Femur (tissue), 1 donor: ENCODE results near the gene CHD8.
A peak's percentile ranks its signal among the peaks of the same experiment; 100 is the strongest.

Source experiments
- DNase-seq: peaks from one replicate; pipeline ENCODE4 v3.0.0-alpha.2; 2017

CHD8 gene

DNA sequence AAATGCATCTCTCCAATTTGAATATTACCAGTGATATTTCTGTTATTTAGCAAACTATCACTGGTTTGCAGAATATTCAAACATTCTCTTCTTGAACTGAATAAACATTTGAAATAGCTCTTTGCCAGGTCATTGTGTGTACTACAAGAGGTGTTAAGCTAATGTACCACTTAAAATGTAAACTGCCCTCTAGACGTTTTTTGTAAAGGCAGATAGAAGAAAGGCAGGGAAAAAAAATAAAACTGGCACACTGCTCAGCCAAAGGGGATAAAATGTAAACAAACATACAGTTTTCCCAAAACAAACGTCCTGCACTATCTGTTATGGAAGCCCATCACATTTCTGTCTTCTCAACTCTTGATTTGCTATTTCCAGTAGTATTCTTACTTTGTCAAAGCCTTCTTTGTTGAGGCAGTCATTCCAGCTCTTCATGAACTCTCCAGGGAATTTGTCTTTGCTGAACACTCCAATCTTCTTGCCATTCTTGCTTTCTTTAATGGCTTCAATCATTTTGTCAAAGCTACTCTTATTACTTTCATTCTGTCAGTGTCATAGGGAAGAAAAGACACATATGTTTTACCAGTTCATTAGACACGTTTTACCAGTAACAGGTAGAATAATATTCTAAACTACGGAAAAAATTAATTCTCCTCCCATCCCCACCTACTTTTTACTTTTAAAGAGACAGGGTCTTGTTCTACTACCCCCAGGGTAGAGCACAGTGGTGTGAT, 85.8 kb downstream of the CHD8 start:
- no peak for DNase-seq

DNA sequence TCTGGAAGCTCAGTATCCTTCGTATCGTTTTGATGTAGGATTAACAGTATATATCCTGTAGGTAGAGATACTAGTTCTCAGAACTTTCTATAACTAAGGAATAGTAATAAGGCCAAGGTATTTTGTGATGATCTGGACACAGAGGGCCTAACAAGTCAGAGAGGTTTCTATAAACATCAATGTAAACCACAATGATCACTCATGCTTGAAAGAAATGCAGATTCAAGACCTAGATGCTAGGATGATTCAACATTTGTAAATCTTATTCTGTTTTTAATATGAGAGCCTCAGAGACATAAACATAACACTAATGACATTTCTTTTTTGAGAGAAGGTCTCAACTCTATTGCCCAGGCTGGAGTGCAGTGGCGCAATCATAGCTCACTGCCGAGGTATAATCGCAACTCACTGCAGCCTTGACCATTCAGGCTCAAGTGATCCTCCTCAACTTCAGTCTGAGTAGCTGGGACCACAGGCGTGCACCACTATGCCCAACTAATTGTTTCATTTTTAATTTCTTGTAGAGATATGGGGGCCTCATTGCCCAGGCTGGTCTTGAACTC, 88.3 kb downstream of the CHD8 start:
- DNase-seq: no peak

- DNase-seq: no peak
Observed at GRCh38 chr14:21356511-21356910, 99.4 kb downstream of the CHD8 start.

DNA sequence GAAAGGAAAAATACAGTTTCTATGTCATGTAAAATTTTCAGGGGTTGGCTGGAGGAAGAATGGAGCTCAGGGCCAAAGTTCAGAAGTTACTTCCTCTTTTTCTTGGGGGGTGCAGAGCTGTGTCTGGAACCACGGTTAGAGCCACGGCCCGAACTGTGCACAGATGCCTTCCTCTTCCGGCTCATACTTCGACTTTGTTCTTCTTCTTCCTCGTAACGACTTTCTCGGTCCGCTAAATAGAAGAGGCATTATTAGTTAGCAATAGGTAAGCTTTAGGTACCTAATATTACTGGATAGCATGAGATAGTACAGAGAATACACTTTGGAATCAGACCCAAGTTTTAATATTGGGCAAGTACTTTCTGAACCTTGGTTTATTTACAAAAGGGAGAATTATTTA, 103.3 kb downstream of the CHD8 start:
- DNase-seq: peak; percentile 29

- DNase-seq: no peak
Observed at GRCh38 chr14:21350539-21350938, 105.4 kb downstream of the CHD8 start.

DNA sequence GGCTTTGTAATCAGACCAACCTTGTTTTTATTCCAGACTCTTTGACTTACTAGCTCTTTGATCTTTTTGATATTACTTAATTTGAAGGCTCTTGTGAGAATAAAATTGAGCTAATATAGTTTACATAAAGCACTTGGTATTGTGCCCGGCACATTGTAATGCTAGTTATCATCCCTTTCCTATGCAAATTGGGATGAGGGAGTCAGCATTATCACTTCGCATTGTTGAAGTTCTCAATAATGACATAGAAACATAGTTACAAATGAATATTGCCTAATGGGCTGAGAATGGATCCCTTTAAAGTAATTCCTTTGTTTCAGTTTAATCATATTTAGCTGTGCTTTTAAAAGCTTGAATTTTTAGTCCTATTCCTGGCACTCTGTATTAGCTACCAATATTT, 108.7 kb downstream of the CHD8 start:
- DNase-seq: no peak

DNA sequence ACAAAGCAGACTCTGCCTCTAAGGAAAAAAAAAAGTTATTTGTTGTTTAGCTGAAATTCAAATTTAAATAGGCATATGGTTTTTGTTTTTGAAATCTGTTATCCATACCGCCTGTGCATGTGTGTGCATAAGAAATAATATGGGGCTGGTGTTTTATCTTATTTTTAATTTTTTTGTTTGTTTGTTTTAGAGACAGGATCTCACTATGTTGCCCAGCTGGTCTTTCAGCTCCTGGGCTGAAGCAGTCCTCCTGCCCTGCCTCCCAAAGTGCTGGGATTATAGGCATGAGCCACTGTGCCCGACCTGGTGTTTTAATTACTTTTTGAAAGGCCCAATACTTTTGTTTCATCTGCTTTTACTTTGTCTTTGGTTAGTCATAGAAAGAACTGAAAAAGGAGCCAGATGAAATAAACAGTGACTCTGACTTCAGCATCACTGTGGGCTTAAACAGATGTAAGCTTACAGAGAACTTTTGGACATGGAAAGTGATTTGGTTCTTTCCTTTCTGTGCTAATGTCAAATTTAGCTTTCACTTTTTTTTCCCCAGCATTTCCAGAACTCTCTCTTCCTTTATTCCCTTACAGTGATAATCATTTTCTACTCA, 109.3 kb downstream of the CHD8 start:
- DNase-seq: no peak

DNA sequence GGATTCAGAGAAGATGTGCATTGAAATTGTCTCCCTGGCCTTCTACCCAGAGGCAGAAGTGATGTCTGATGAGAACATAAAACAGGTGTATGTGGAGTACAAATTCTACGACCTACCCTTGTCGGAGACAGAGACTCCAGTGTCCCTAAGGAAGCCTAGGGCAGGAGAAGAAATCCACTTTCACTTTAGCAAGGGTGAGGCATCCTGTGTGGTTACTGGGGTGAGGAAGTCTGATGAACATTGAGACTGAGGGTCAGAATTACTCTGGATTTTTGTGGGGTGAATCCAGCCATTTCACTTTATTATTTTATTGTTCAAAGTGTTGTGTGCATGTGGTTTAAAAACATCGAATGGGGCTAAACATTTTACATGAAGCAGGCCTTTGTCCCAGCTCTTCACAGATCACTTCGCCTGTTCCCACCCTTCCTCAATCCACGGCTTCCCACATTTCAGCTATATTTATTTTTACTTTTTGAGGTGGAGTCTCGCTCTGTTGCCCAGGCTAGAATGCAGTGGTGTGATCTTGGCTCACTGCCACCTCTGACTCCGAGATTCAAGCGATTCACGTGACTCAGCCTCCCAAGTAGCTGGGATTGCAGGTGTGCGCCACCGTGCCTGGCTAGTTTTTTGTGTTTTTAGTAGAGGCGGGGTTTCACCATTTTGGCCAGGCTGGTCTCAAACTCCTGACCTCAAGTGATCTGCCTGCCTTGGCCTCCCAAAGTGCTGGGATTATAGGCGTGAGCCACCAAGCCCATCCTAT, 112.7 kb downstream of the CHD8 start:
- DNase-seq: no peak
